Endothelial cell of umbilical vein (primary cell): Measurements from ENCODE around the gene CDYL. TPM values are rescaled to one million over a fixed set of nuclear protein-coding genes. Genes with fewer than 3 reads are reported as not detected.

Experiments used
- BruUV-seq: library from RNA; stranded (reverse); fragments of 400-500 nt; replicated peaks from 2 replicates; lab custom pipeline; 2021; lab: Mats Ljungman, UMichigan
- CTCF ChIA-PET: fragments of 300-600, 350-600 bp; sonication (Branson Sonifier 250); formaldehyde crosslinking; loops from one replicate; lab custom pipeline; 2021; ENCODE audit warnings: antibody characterized with exemption, inconsistent platforms; lab: Charles Lee
- POLR2A ChIA-PET: fragments of 300-600, 350-600 bp; sonication (Branson Sonifier 250); formaldehyde crosslinking; loops from one replicate; lab custom pipeline; 2021; ENCODE audit warnings: antibody characterized with exemption, inconsistent platforms; lab: Charles Lee
- DNase-seq: peaks from one replicate; pipeline ENCODE4 v3.0.0-alpha.2; 2011; ENCODE audit warnings: low read depth, low spot score
- FAIRE-seq: peaks from 2 replicates; lab custom pipeline; 2011; peaks lifted over from hg19 to GRCh38; lab: Jason Lieb, UNC
- H2AFZ ChIP-seq: 2 replicates; pipeline ENCODE4 v1.6.0; 2012; ENCODE audit warnings: low read depth, low read length, control low read depth, inconsistent platforms
- H3K27ac ChIP-seq: 2 replicates; pipeline ENCODE4 v1.5.1; 2011; ENCODE audit warnings: low read depth, mild to moderate bottlenecking, control low read depth, low read length, moderate library complexity; ENCODE audit not compliant: insufficient read depth
- H3K27me3 ChIP-seq, 2 experiments: 2 replicates each; pipeline versions ENCODE4 v1.6.0 to v1.6.1; 2011; ENCODE audit warnings: low read length in 2 of 2, mixed read lengths in 1 of 2; ENCODE audit not compliant: control insufficient read depth in 2 of 2, insufficient read depth in 2 of 2
- H3K36me3 ChIP-seq, 2 experiments: 2 replicates in 1 of 2; 3 replicates in 1 of 2; pipeline ENCODE4 v1.5.1; 2011; ENCODE audit warnings: low read length in 2 of 2, mild to moderate bottlenecking in 1 of 2, moderate library complexity in 1 of 2; ENCODE audit not compliant: control insufficient read depth in 2 of 2, insufficient read depth in 2 of 2; ENCODE audit errors: extremely low read depth in 1 of 2
- H3K4me1 ChIP-seq: 3 replicates; pipeline ENCODE4 v1.5.1; 2011; ENCODE audit warnings: mild to moderate bottlenecking, low read length; ENCODE audit not compliant: control insufficient read depth, insufficient read depth; ENCODE audit errors: extremely low read depth
- H3K4me2 ChIP-seq: 2 replicates; pipeline ENCODE4 v1.6.1; 2011; ENCODE audit warnings: low read length, control low read depth, mixed read lengths; ENCODE audit not compliant: insufficient read depth
- H3K4me3 ChIP-seq, 3 experiments: fragments of 200-600 bp in 1 of 3; sonication (generic), shearing (Covaris generic) in 1 of 3; replicated peaks in 1 of 3; 2 replicates each; pipeline ENCODE4 v1.5.1; 2011 to 2016; ENCODE audit warnings: control low read depth in 3 of 3, low read length in 3 of 3, mild to moderate bottlenecking in 2 of 3, inconsistent platforms in 1 of 3, low read depth in 1 of 3, moderate library complexity in 1 of 3; ENCODE audit not compliant: insufficient read depth in 1 of 3
- H3K79me2 ChIP-seq: 2 replicates; pipeline ENCODE4 v1.6.0; 2012; ENCODE audit warnings: low read length, inconsistent platforms; ENCODE audit not compliant: control insufficient read depth, insufficient read depth
- H3K9ac ChIP-seq: replicated peaks from 2 replicates; pipeline ENCODE3; 2011; ENCODE audit warnings: low read length, control low read depth; ENCODE audit not compliant: insufficient read depth; ENCODE audit errors: extremely low read depth
- H3K9me1 ChIP-seq: replicated peaks from 3 replicates; pipeline ENCODE4 v1.6.0; 2011; ENCODE audit warnings: mild to moderate bottlenecking, low read length; ENCODE audit not compliant: control insufficient read depth, insufficient read depth; ENCODE audit errors: extremely low read depth
- H3K9me3 ChIP-seq: replicated peaks from 2 replicates; pipeline ENCODE4 v1.5.1; 2012; ENCODE audit warnings: low read length, inconsistent platforms; ENCODE audit not compliant: control insufficient read depth, insufficient read depth
- H4K20me1 ChIP-seq: replicated peaks from 2 replicates; pipeline ENCODE3; 2011; ENCODE audit warnings: mild to moderate bottlenecking, low read length; ENCODE audit not compliant: control insufficient read depth, insufficient read depth; ENCODE audit errors: extremely low read depth
- EZH2 ChIP-seq: IDR thresholded peaks from 2 replicates; pipeline ENCODE4 v1.6.1; 2012; ENCODE audit warnings: borderline replicate concordance, low read depth, mild to moderate bottlenecking, moderate library complexity, low read length, inconsistent platforms; ENCODE audit not compliant: severe bottlenecking
- FOS ChIP-seq: IDR thresholded peaks from 2 replicates; pipeline ENCODE4 v1.6.1; 2011; ENCODE audit warnings: mild to moderate bottlenecking, low read length, moderate library complexity, borderline replicate concordance; ENCODE audit not compliant: insufficient read depth
- GATA2 ChIP-seq: IDR thresholded peaks from 2 replicates; pipeline ENCODE4 v1.7.0; 2011; ENCODE audit warnings: low read depth, mild to moderate bottlenecking, moderate library complexity, mixed read lengths, low read length; ENCODE audit not compliant: insufficient read length, insufficient read depth
- JUN ChIP-seq: IDR thresholded peaks from 2 replicates; pipeline ENCODE4 v1.6.1; 2011; ENCODE audit warnings: borderline replicate concordance, low read depth; ENCODE audit not compliant: insufficient read length, insufficient read depth
- MYC ChIP-seq: IDR thresholded peaks from one replicate; pipeline ENCODE4 v1.6.1; 2011; ENCODE audit warnings: mild to moderate bottlenecking, low read depth, low read length
- POLR2A ChIP-seq: IDR thresholded peaks from 2 replicates; pipeline ENCODE4 v1.6.1; 2012; ENCODE audit warnings: low read depth, mild to moderate bottlenecking, control low read depth, low read length
- POLR2AphosphoS5 ChIP-seq: IDR thresholded peaks from 2 replicates; pipeline ENCODE4 v1.6.1; 2012; ENCODE audit warnings: low read depth, mild to moderate bottlenecking, control low read depth, low read length, moderate library complexity; ENCODE audit not compliant: insufficient read depth
- dilution Hi-C: fragments of 300-500 bp; cut with MboI; formaldehyde crosslinking; loops from one replicate; pipeline ENCODE4 v1.15.0; 2019; ENCODE audit warnings: low sequenced_read_pairs; ENCODE audit not compliant: extremely low pct_ligation_motif_present
- intact Hi-C: fragments of 100-400 bp; cut with micrococcal nuclease; formaldehyde crosslinking; loops from one replicate; pipeline ENCODE4 v1.10.0; 2022
- polyA plus RNA-seq, 4 experiments: library from polyadenylated mRNA; depleted of rRNA in 3 of 4; stranded (reverse) in 3 of 4; unstranded in 1 of 4; fragments of >200 nt; gene quantifications; 2 replicates each; pipeline versions ENCODE4 v1.2.1 to v1.2.3, GENCODE V29; 2011 to 2012; ENCODE audit warnings: missing spikeins in 1 of 4
- total RNA-seq: library from RNA; stranded (reverse); gene quantifications from 2 replicates; pipeline ENCODE4 v1.2.3, GENCODE V29; 2021
- TF ChIP-seq, protein P1 (sequence below), 2 donors: IDR thresholded peaks; 1 replicate in 1 of 2; 2 replicates in 1 of 2; pipeline ENCODE4 v1.5.1; 2011; ENCODE audit warnings: low read length in 2 of 2, mild to moderate bottlenecking in 2 of 2, moderate library complexity in 2 of 2, control low read depth in 1 of 2, inconsistent platforms in 1 of 2, low read depth in 1 of 2; ENCODE audit not compliant: insufficient read depth in 1 of 2; ENCODE audit errors: extremely low read depth in 1 of 2
- TF ChIP-seq, protein P2 (sequence below): IDR thresholded peaks from 2 replicates; pipeline ENCODE4 v1.6.1; 2011; ENCODE audit not compliant: insufficient read depth, insufficient read length

The CDYL gene
- total and polyA plus RNA-seq, 2 donors (not counting 3 experiments of a cell fraction or from before 2014, with no cell fraction given), result 10.2 to 35.6 TPM

- no peaks in the 10 kb centered on the region for H3K36me3 ChIP-seq
- H3K27me3 ChIP-seq, result peaks cover 4 to 9% of the 10 kb centered on the region in 2 experiments
- no peaks in the 10 kb centered on the region for H3K9me1 ChIP-seq
- H3K4me3 ChIP-seq, result no peak overlapping the region
- intact Hi-C loops, result no loop called here
- ChIA-PET CTCF (interaction anchor here (0.6 to 0.7 kb wide), 2 partner anchors 9 to 419 kb away, joined by 3 read pairs; no protein-coding TSS in a partner anchor), POLR2A (no interaction called here)
- no TSS peak for BruUV-seq
- no peaks in the 10 kb centered on the region for H3K9me3 ChIP-seq
- H3K79me2 ChIP-seq, result no peaks in the 10 kb centered on the region
- TF ChIP-seq FOS, result no peak
- TF ChIP-seq, protein P1, sequence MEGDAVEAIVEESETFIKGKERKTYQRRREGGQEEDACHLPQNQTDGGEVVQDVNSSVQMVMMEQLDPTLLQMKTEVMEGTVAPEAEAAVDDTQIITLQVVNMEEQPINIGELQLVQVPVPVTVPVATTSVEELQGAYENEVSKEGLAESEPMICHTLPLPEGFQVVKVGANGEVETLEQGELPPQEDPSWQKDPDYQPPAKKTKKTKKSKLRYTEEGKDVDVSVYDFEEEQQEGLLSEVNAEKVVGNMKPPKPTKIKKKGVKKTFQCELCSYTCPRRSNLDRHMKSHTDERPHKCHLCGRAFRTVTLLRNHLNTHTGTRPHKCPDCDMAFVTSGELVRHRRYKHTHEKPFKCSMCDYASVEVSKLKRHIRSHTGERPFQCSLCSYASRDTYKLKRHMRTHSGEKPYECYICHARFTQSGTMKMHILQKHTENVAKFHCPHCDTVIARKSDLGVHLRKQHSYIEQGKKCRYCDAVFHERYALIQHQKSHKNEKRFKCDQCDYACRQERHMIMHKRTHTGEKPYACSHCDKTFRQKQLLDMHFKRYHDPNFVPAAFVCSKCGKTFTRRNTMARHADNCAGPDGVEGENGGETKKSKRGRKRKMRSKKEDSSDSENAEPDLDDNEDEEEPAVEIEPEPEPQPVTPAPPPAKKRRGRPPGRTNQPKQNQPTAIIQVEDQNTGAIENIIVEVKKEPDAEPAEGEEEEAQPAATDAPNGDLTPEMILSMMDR (IDR thresholded peaks at IDR 0.05; ENCODE audit: extremely low read depth in 1 of 2, insufficient read depth in 1 of 2, low read depth in 1 of 2, low read length in 2 of 2), result no peak
- TF ChIP-seq POLR2A, result no peak
- no peak for TF ChIP-seq GATA2
- no peak for TF ChIP-seq JUN
- TF ChIP-seq, protein P2, sequence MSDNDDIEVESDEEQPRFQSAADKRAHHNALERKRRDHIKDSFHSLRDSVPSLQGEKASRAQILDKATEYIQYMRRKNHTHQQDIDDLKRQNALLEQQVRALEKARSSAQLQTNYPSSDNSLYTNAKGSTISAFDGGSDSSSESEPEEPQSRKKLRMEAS, result no peak
- no peak for TF ChIP-seq MYC
- TF ChIP-seq POLR2AphosphoS5, result no peak
- TF ChIP-seq EZH2, result no peak
- no peak overlapping the region for H3K4me2 ChIP-seq
- no peaks in the 10 kb centered on the region for H4K20me1 ChIP-seq
- no peaks in the 10 kb centered on the region for H3K4me1 ChIP-seq
- DNase-seq (no peak), FAIRE-seq (no peak)
- no peak overlapping the region for H3K9ac ChIP-seq
- no peak overlapping the region for H2AFZ ChIP-seq
- no peak overlapping the region for H3K27ac ChIP-seq
- dilution Hi-C loops, result no loop called here
These were observed 36.2 kb upstream of the CDYL start for GRCh38 chr6:4740032-4740431.
